ENCODE results near the gene TTC34. TPM values are rescaled to one million over a fixed set of nuclear protein-coding genes. Genes with fewer than 3 reads are reported as not detected.

TTC34 gene
- total RNA-seq, 1 donor from 2014 or later = 3.1 TPM

DNA sequence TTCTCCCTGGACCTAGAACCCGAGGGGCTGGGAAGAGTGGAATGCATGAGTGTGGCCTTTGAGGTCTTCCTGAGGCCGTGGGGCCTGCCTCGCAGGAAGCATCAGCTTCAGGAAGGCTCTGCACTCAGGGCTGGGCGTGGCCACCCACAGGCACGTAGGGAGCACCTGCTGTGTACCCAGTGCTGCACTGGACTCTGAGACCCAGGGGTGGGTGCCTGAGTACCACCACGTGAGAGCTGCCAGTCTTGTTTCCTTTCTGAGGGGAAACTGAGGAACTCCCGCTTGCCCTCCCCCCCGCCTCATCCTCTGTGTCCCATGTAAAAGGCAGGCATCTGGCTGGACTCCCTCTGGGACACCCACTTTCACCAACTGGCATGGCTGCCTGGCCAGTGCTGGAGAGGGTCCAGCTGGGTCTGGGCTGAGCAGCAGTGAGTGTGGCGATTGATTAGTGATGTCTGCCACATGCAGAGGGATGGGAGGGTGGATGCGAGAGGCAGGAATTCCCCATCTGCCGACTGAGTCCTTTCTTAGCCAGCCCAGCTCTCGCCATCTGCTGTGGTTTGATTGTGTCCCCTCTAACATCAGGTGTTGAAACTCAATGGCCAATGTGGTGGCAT is 30.2 kb upstream of the TTC34 start:
- H3K36me3 Mint-ChIP-seq = no peaks in the 10 kb centered on the region
- no peak overlapping the region for H3K27ac Mint-ChIP-seq
- no peak for DNase-seq (ENCODE audit: extremely low spot score, unreplicated experiment)
- TF ChIP-seq, protein P1, sequence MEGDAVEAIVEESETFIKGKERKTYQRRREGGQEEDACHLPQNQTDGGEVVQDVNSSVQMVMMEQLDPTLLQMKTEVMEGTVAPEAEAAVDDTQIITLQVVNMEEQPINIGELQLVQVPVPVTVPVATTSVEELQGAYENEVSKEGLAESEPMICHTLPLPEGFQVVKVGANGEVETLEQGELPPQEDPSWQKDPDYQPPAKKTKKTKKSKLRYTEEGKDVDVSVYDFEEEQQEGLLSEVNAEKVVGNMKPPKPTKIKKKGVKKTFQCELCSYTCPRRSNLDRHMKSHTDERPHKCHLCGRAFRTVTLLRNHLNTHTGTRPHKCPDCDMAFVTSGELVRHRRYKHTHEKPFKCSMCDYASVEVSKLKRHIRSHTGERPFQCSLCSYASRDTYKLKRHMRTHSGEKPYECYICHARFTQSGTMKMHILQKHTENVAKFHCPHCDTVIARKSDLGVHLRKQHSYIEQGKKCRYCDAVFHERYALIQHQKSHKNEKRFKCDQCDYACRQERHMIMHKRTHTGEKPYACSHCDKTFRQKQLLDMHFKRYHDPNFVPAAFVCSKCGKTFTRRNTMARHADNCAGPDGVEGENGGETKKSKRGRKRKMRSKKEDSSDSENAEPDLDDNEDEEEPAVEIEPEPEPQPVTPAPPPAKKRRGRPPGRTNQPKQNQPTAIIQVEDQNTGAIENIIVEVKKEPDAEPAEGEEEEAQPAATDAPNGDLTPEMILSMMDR (conservative IDR thresholded peaks at IDR 0.05) = no peak
- no peaks in the 10 kb centered on the region for H3K9me3 Mint-ChIP-seq
- no peaks in the 10 kb centered on the region for H3K27me3 Mint-ChIP-seq
- no peaks in the 10 kb centered on the region for H3K4me1 Mint-ChIP-seq (ENCODE audit: unreplicated experiment)
- no peak overlapping the region for H3K4me3 Mint-ChIP-seq

GRCh38 chr1:2830761-2831425 is 29.4 kb upstream of the TTC34 start:
- H3K27ac Mint-ChIP-seq = no peak overlapping the region
- H3K4me3 Mint-ChIP-seq = no peak overlapping the region
- H3K9me3 Mint-ChIP-seq = no peaks in the 10 kb centered on the region
- H3K36me3 Mint-ChIP-seq = no peaks in the 10 kb centered on the region
- TF ChIP-seq, protein P1 (conservative IDR thresholded peaks at IDR 0.05) = no peak
- H3K27me3 Mint-ChIP-seq = no peaks in the 10 kb centered on the region
- no peaks in the 10 kb centered on the region for H3K4me1 Mint-ChIP-seq (ENCODE audit: unreplicated experiment)
- DNase-seq (ENCODE audit: extremely low spot score, unreplicated experiment) = no peak

DNA sequence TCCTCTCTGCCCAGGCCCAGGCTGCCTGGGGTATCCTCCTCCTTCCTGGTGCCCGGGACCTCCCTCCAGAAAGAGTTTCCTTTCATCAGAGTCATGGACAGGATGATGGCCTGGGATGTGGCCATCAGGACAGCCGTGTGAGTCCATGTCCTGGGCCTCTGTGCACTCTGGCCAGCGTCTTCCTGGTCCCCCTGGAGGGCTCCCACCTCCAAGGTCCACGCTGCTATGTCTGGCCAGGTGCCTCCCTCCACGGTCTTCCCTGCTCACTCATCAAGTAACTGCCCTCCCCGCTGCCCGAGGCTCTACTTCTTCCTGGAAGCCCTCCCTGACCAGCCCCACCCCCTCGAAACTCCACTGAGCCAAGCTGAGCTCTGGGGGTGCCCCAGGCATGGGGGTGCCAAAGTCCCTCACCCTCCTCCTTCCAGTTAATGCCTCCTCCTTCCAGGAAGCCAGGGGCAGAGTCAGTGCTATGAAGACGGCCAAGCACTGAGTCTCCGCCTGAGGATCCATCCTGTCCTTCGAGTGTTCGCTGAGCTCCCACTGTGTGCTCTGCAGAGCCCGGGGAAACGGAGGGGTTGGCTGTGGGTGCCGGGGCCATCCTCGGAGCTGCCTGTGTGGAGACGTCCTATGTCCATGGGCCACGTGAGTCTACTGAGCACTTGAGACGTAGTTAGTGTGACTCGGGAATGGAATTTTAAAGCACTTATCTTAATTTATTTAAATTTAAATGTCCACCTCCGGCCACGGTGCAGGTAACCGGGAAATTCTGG is 28.5 kb upstream of the TTC34 start:
- H3K4me3 Mint-ChIP-seq = no peak overlapping the region
- H3K36me3 Mint-ChIP-seq = no peaks in the 10 kb centered on the region
- no peak for DNase-seq (ENCODE audit: extremely low spot score, unreplicated experiment)
- no peaks in the 10 kb centered on the region for H3K4me1 Mint-ChIP-seq (ENCODE audit: unreplicated experiment)
- TF ChIP-seq, protein P1 (conservative IDR thresholded peaks at IDR 0.05) = no peak
- no peaks in the 10 kb centered on the region for H3K27me3 Mint-ChIP-seq
- no peak overlapping the region for H3K27ac Mint-ChIP-seq
- no peaks in the 10 kb centered on the region for H3K9me3 Mint-ChIP-seq

DNA sequence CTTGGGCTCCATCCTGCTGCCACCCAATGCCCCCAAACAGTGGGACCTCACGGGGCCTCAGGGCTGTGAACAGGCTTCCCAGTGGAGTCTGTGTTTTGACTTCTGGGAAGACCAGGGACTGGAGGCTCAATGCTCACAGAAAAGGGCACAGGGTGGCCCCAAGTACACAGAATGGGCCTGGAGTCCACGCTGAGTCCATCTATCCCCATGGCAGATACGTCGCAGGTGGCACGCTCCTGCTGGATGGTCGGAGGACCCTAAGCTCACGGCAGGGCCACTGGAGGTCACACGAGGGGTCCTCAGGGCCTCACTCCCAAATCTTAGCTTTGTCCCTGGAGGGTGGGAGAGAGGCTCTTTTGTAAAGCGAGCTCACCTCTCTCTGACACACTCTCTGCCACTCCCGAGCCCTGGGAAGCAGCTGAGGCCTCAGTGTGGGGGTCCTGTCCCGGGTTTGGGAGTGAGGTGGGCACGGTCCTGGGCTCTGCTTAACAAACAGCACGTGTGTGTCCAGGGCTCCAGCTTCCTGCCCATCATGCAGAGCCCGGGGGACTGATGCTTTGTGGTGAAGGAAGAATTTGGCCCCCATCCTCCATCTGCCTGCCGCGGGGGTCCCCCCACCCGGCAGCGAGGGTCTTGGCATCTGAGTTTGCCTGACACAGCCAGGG is 27.2 kb upstream of the TTC34 start:
- no peak overlapping the region for H3K4me3 Mint-ChIP-seq
- TF ChIP-seq, protein P1 (conservative IDR thresholded peaks at IDR 0.05) = no peak
- no peaks in the 10 kb centered on the region for H3K27me3 Mint-ChIP-seq
- no peaks in the 10 kb centered on the region for H3K36me3 Mint-ChIP-seq
- H3K4me1 Mint-ChIP-seq (ENCODE audit: unreplicated experiment) = no peaks in the 10 kb centered on the region
- H3K27ac Mint-ChIP-seq = no peak overlapping the region
- no peak for DNase-seq (ENCODE audit: extremely low spot score, unreplicated experiment)
- no peaks in the 10 kb centered on the region for H3K9me3 Mint-ChIP-seq

- no peaks in the 10 kb centered on the region for H3K4me1 Mint-ChIP-seq (ENCODE audit: unreplicated experiment)
- H3K9me3 Mint-ChIP-seq = no peaks in the 10 kb centered on the region
- no peak overlapping the region for H3K27ac Mint-ChIP-seq
- no peak for DNase-seq (ENCODE audit: extremely low spot score, unreplicated experiment)
- no peaks in the 10 kb centered on the region for H3K27me3 Mint-ChIP-seq
- H3K36me3 Mint-ChIP-seq = no peaks in the 10 kb centered on the region
- H3K4me3 Mint-ChIP-seq = no peak overlapping the region
- TF ChIP-seq, protein P1 (conservative IDR thresholded peaks at IDR 0.05) = no peak
Observed at GRCh38 chr1:2826736-2827292, 25.3 kb upstream of the TTC34 start.

All from type B pancreatic cell (in vitro differentiated cells).